Heart right ventricle (tissue), 16 donors: Measurements from ENCODE around the gene KDM1A. TPM values are rescaled to one million over a fixed set of nuclear protein-coding genes. Genes with fewer than 3 reads are reported as not detected.

Experiments used
- ATAC-seq, 8 donors: fragments of 200-7000 bp; cut with Tn5 transposase; one replicate each; pipeline ENCODE4 v1.9.1; 2020; ENCODE audit warnings: mild to moderate bottlenecking in 8 of 8, moderate library complexity in 8 of 8, moderate number of reproducible peaks in 1 of 8
- DNase-seq, 2 donors: peaks; one replicate each; pipeline ENCODE4 v3.0.0-alpha.2; 2020
- H3K27ac ChIP-seq, 10 donors: fragments of 200-600 bp; sonication (generic) in 2 of 10; one replicate each; pipeline versions ENCODE4 v1.5.0 to v1.8.0; 2020 to 2022; ENCODE audit warnings: mild to moderate bottlenecking in 3 of 10
- H3K27me3 ChIP-seq, 7 donors: fragments of 200-600 bp; one replicate each; pipeline ENCODE4 v1.8.0; 2021 to 2022; ENCODE audit warnings: mild to moderate bottlenecking in 2 of 7
- H3K36me3 ChIP-seq, 9 donors: fragments of 200-600 bp; sonication (generic) in 1 of 9; one replicate each; pipeline versions ENCODE4 v1.5.0 to v1.8.0; 2020 to 2022; ENCODE audit warnings: mild to moderate bottlenecking in 2 of 9
- H3K4me1 ChIP-seq, 9 donors: fragments of 200-600 bp; sonication (generic) in 1 of 9; one replicate each; pipeline versions ENCODE4 v1.5.0 to v1.8.0; 2020 to 2022; ENCODE audit warnings: mild to moderate bottlenecking in 4 of 9
- H3K4me3 ChIP-seq, 10 donors: fragments of 200-600 bp; sonication (generic) in 2 of 10; one replicate each; pipeline versions ENCODE4 v1.5.0 to v1.8.0; 2020 to 2022; ENCODE audit warnings: mild to moderate bottlenecking in 7 of 10, moderate library complexity in 2 of 10
- H3K9me3 ChIP-seq, 11 donors: fragments of 200-600 bp in 10 of 11; sonication (generic) in 2 of 11; one replicate each; pipeline versions ENCODE4 v1.5.0 to v1.8.0; 2013 to 2022; ENCODE audit warnings: mild to moderate bottlenecking in 2 of 11, control low read depth in 1 of 11, moderate library complexity in 1 of 11
- CTCF ChIP-seq, 9 donors: fragments of 200-600 bp; sonication (generic) in 2 of 9; IDR thresholded peaks; one replicate each; pipeline versions ENCODE4 v1.5.0 to v1.8.0; 2021 to 2022; ENCODE audit warnings: antibody characterized with exemption in 9 of 9, mild to moderate bottlenecking in 5 of 9, moderate library complexity in 1 of 9
- WGBS, 2 donors: extraction: QIAGEN DNeasy Blood & Tissue Kit; methylation state at CpG; one replicate each; pipeline ENCODE4 v1.1.7; 2013; ENCODE audit warnings: inconsistent platforms in 1 of 2; 5-methylcytosine and 5-hydroxymethylcytosine counted together
- intact Hi-C, 10 donors: fragments of 100-400 bp; cut with DNase I; formaldehyde crosslinking; loops; one replicate each; pipeline versions ENCODE4 v1.11.1 to v1.14.2; 2022
- polyA plus RNA-seq, 2 donors: library from polyadenylated mRNA; stranded (reverse); fragments of 200-250 nt; gene quantifications; one replicate each; pipeline ENCODE4 v1.2.3, GENCODE V29; 2013
- total RNA-seq, 10 donors: library from RNA; stranded (reverse); fragmentation: NEBNext Ultra II Directional in 3 of 10; extraction: Animal tissue kit (Norgen Biotek cat#: 25700) in 3 of 10; gene quantifications; one replicate each; pipeline versions ENCODE4 v1.2.1 to v1.2.4, GENCODE V29; 2021 to 2023
- donor health status: Arrhythmogenic right ventricular cardiomyopathy.
- donor health status: ischemic (EF 13 %, LVEDD 7.1; RV severe dilation, severe dysfunction).
- donor health status: healthy with polysubstance abuse.
- donor health status: DM: no; HTN: yes; CAD: no.
- donor health status: DM: no; HTN: no; CAD: no.
- donor health status: ischemic (EF 25% LVEDD 6.9; RV normal size, moderate dysfunction).
- donor health status: ischemic (EF 25% LVEDD 5.7; RV mildly dilated, moderate dysfunction).
- donor health status: healthy.
- donor health status: DM: yes; HTN: yes; CAD: no.
- donor health status: Ischemic cardiomyopathy.
- donor health status: ischemic (EF 35%, LVEDD 5.7; RV mildly dilated, moderate dysfunction).
- donor health status: nonischemic (EF 11% LVEDD 7.7; RV severe dilation, severe dysfunction).
- donor health status: DM: yes; HTN: yes; CAD: no.
- donor health status: PGD.
- donor health status: ischemic (EF 29% LVEDD 5.4; RV normal size, mild dysfunction).
- donor health status: nonischemic (EF 23%, LVEDD 6.1; RV moderate dilation, normal function).

KDM1A gene
- total and polyA plus RNA-seq, 12 donors, result 12.4 to 35.0 (median 27.3) TPM

GRCh38 chr1:23090056-23090455 is 70.8 kb downstream of the KDM1A start:
- Histone ChIP-seq H3K27ac (no peak overlapping the region), H3K9me3 (no peaks in the 10 kb centered on the region), H3K36me3 (peaks cover 0 to 99% (median 64%) of the 10 kb centered on the region in 9 donors), H3K4me1 (peaks cover 0 to 6% (median 0%) of the 10 kb centered on the region in 9 donors), H3K27me3 (no peaks in the 10 kb centered on the region), H3K4me3 (no peak overlapping the region)
- DNase-seq (no peak), ATAC-seq (no peak)
- WGBS, 2 donors, result 94 to 98% methylated on average over 1 of the region's 1 CpG
- no peak for TF ChIP-seq CTCF (IDR thresholded peaks at IDR 0.05)
- intact Hi-C loops, result loop anchor here in 7 of 10 donors (10.0 kb wide), 3 partner anchors 115 to 195 kb away; partner anchors contain the start of gene LACTBL1 (in 1 of the 7)

- Histone ChIP-seq H3K27me3 (no peaks in the 10 kb centered on the region), H3K27ac (no peak overlapping the region), H3K9me3 (no peaks in the 10 kb centered on the region), H3K4me1 (no peaks in the 10 kb centered on the region), H3K4me3 (no peak overlapping the region), H3K36me3 (peaks cover 0 to 90% (median 52%) of the 10 kb centered on the region in 9 donors)
- intact Hi-C loops, result loop anchor here in 7 of 10 donors (10.0 kb wide), 3 partner anchors 117 to 193 kb away; partner anchors contain the start of gene LACTBL1 (in 1 of the 7)
- ATAC-seq (no peak), DNase-seq (no peak)
- no peak for TF ChIP-seq CTCF (IDR thresholded peaks at IDR 0.05)
- WGBS, 2 donors, result 90% methylated on average over 7 of the region's 7 CpGs
These were observed 72.3 kb downstream of the KDM1A start for GRCh38 chr1:23091545-23091944.

- intact Hi-C loops, result loop anchor here in 7 of 10 donors (10.0 kb wide), 3 partner anchors 118 to 192 kb away; partner anchors contain the start of gene LACTBL1 (in 1 of the 7)
- H3K27ac ChIP-seq, result no peak overlapping the region
These were observed 73.2 kb downstream of the KDM1A start for GRCh38 chr1:23092447-23092846.

GRCh38 chr1:23097316-23097715 is 78.0 kb downstream of the KDM1A start:
- 90 to 92% methylated on average over 6 of the region's 6 CpGs for WGBS, 2 donors
- H3K4me1 ChIP-seq, result peaks cover 22 to 44% (median 41%) of the 10 kb centered on the region in 9 donors
- peaks cover 0 to 33% (median 17%) of the 10 kb centered on the region in 9 donors for H3K36me3 ChIP-seq
- H3K4me3 ChIP-seq, result no peak overlapping the region
- no peak overlapping the region for H3K27ac ChIP-seq
- H3K27me3 ChIP-seq, result no peaks in the 10 kb centered on the region
- intact Hi-C loops, result loop anchor here in 8 of 10 donors (5.0 to 10.0 kb wide), 5 partner anchors 120 to 187 kb away; partner anchors contain the start of gene LACTBL1 (in 1 of the 8)
- ATAC-seq, result no peak
- no peaks in the 10 kb centered on the region for H3K9me3 ChIP-seq
- no peak for DNase-seq
- no peak for TF ChIP-seq CTCF (IDR thresholded peaks at IDR 0.05)

More at GRCh38 chr1:23092447-23092846, 73.2 kb downstream of the KDM1A start:
- no peak for TF ChIP-seq CTCF (IDR thresholded peaks at IDR 0.05)
- Histone ChIP-seq H3K4me1 (no peaks in the 10 kb centered on the region), H3K9me3 (no peaks in the 10 kb centered on the region), H3K4me3 (no peak overlapping the region), H3K27me3 (no peaks in the 10 kb centered on the region), H3K36me3 (peaks cover 0 to 81% (median 45%) of the 10 kb centered on the region in 9 donors)
- DNase-seq (no peak), ATAC-seq (no peak)
- WGBS, 2 donors, result 78 to 79% methylated on average over 12 of the region's 12 CpGs
